22Rv1 (cell line): ENCODE results near the gene STAC2.

Experiments used
- H3K27ac ChIP-seq: fragments of 450-650 bp; 2 replicates; pipeline ENCODE4 v1.5.1; 2017
- ZFX ChIP-seq: fragments of 450-650 bp; IDR thresholded peaks from 2 replicates; pipeline ENCODE4 v1.6.1; 2017; ENCODE audit warnings: antibody characterized with exemption, borderline replicate concordance
- TF ChIP-seq, protein P1 (sequence below): fragments of 450-650 bp; IDR thresholded peaks from 2 replicates; pipeline ENCODE4 v1.5.1; 2017; ENCODE audit warnings: mild to moderate bottlenecking

Gene STAC2

DNA sequence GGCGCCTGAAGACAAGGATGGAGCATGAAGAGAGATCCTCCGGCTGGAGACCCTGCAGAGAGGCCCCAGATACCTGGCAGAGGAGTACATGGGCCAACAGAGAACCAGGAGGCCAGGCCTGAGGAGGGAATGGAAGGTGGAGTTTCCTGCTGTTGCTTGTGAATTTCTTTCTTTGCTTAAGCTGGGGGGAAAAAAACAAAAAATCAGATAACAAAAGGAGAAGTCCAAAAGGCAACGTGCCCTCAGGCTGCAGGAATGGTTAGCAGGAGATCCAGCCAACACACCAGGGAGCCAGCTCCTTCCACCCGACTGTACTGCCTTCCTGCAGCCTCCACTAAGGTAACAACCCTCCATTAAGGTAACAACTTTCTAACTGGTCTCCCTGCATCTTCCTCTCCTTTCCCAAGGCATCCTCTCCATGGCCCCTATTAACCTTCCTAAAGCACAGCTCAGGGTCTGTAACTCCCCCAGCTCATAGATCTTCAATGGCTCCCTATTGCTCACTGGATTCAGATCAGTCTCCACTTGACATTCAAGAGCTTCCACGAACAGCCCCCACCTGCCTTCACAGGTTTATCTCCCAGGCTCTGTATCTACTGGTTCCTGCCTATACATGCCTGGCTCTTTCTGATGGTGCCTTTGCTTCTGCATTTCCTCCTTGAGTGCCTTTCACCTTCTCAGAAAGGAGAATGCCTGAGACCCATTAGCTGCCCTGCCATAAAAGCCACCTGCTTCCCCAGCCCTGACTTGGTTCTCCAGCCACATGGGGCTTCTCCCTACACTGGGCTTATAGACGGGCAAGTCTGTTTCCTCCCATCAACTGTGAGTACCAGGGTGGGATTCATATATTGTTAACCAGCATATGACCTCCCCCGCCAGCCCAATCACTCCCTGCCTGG, 59.1 kb downstream of the STAC2 start:
- TF ChIP-seq, protein P1, sequence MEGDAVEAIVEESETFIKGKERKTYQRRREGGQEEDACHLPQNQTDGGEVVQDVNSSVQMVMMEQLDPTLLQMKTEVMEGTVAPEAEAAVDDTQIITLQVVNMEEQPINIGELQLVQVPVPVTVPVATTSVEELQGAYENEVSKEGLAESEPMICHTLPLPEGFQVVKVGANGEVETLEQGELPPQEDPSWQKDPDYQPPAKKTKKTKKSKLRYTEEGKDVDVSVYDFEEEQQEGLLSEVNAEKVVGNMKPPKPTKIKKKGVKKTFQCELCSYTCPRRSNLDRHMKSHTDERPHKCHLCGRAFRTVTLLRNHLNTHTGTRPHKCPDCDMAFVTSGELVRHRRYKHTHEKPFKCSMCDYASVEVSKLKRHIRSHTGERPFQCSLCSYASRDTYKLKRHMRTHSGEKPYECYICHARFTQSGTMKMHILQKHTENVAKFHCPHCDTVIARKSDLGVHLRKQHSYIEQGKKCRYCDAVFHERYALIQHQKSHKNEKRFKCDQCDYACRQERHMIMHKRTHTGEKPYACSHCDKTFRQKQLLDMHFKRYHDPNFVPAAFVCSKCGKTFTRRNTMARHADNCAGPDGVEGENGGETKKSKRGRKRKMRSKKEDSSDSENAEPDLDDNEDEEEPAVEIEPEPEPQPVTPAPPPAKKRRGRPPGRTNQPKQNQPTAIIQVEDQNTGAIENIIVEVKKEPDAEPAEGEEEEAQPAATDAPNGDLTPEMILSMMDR = no peak
- TF ChIP-seq ZFX = no peak
- no peak overlapping the region for H3K27ac ChIP-seq

DNA sequence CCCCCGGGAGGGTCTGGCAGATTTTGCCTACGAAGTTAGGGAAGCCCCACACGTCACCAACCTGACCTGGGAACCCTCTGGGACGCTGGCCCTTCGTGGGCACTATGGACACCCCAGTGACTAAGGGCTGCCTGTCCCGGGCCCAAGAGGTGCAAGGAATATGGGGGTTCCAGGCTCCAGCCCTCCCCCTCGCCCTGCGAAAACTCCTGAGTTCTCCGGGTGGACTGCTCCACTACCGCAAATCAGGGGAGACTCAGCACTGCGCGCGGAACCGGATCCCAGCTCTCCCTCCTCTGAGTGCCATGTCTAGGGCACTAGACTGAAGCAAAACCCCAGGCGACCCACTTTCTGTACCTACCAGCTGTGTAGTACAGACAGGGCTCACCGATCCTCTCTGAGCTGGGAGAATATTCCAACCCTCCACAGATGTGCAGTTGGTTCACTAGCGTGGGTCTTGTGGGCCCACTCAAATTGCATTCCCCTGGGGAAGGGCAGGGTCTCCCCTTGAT, 59.9 kb downstream of the STAC2 start, which contains the start of gene ARL5C:
Gene ARL5C, minus strand, starts transcription at position 321 of the 509 bp plus-strand sequence. CDS start 401 bp downstream, outside the sequence.
- H3K27ac ChIP-seq = no peak within 1 kb of the TSS
- TF ChIP-seq, protein P1 = no peak
- TF ChIP-seq ZFX = no peak

DNA sequence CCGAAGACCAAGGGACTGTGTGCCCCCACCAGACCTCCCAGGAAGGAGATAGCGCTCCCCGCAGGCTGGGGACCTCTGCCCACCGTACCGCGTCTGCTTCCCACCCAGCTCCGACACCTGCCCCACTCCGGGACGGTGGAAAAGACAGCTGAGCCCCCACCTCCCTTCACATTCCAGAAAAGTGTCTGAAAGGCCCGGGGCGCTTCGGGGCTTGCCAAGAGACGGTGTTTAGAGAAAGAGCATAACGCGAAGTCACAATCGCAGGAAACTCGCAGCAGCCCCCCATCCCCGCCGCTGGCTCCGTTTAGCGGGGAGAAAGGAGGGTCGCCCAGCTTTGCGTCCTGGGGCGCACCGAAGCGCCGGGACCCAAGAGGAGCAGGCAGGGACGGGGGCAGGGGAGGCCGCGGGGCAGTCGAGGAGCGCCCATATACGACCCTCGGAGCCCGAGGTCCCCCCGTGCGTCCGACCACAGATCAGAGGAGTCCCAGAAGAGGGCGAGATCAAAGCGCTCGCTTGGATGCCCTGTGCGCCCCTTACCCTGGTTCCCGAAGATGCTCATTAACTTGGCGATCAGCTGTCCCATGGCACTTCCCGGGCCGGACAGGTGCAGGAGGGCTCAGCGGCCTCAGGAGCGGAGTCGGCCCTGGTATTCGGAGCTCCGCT, 60.4 kb downstream of the STAC2 start:
- no peak overlapping the region for H3K27ac ChIP-seq
- TF ChIP-seq, protein P1 = no peak
- no peak for TF ChIP-seq ZFX

DNA sequence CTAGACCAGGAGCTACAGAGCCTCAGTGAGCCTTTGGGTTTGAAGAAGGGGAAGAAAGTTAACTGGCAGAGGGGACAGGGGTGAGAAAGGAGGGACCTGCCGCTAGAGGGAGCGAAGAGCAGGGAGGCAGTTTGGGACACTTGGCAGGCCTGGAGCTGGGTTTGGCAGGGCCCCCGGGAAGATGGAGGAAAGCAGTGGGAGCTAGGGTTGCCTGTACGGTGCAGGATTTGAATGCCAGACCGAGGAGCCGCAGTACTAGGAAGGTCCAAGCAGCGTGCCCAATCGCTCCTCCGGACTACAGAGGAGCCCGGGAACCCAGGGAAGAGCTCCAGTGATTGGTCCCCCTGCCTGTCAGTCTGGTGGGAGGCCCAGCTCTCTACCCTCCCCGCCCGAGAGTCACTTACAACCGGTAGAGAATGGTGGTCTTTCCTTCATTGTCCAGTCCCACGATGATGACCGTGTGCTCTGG, 61.0 kb downstream of the STAC2 start:
- H3K27ac ChIP-seq = no peak overlapping the region
- TF ChIP-seq, protein P1 = peak; percentile 91
- no peak for TF ChIP-seq ZFX

DNA sequence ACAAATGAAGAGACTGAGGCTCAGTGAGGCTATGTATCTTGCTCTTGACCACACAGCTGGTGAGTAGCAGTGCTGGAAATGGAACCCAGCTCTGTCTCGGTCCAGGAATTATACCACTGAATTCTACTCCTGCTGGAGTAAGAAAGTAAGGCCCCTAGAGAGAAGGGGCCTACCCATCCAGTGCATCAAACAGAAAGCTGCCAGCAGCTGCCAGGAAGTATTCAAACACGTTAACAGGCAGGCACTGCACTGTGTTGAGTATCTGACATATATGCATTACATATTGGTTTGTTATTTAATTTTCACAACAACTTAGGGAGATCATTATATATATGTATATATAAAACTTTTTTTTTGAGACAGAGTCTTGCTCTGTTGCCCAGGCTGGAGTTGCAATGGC, 63.8 kb downstream of the STAC2 start:
- H3K27ac ChIP-seq = no peak overlapping the region
- TF ChIP-seq, protein P1 = no peak
- TF ChIP-seq ZFX = no peak
